TTC549 (cell line): ENCODE results near the gene LMNB1.

Experiments
- FAIRE-seq: peaks from 2 replicates; lab custom pipeline; 2012; peaks lifted over from hg19 to GRCh38; lab: Jason Lieb, UNC

LMNB1 gene

DNA sequence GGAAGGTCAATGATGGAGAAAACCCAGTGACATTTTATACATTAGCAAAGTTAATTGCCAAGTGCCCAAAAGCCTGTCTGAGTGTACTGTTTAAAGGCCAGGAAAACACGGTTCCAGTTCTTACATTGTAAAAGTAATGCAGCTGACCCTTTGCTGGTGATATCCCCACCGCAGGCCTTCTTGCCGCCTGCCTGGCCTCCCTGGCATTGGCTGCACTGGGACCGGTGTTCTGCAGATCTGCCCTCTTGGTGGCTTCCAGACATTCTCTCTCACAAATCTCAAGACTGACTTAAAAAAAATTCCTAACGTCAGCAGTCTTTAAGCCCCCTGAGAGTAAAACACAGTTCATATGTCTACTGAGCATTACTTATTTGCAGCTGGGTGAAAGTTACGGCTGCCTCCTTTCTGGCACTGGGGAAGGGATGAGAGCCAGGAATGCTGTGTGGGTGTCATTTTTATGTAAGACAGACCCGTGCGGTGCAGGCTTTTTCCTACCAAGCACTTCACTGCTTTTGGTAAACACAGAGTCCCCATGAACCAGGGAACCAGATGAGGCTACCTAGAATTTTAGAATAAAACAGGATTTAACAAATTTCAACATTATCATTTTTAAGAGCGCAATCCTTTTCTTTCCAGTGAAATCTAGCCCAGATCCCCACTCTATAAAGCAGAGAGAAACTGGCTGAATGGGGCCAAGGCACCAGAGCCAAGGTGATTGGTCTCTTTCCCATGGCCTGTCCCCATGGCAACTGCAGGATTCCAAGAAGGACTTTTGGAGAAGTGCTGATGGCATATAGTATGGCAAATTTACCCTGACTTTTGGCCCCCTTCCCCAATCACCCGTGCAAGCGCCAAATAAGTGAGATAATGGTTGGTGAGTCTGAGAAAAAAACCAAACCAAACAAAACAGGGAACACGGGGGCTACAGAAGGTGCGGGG, 80.8 kb downstream of the LMNB1 start:
- no peak for FAIRE-seq

DNA sequence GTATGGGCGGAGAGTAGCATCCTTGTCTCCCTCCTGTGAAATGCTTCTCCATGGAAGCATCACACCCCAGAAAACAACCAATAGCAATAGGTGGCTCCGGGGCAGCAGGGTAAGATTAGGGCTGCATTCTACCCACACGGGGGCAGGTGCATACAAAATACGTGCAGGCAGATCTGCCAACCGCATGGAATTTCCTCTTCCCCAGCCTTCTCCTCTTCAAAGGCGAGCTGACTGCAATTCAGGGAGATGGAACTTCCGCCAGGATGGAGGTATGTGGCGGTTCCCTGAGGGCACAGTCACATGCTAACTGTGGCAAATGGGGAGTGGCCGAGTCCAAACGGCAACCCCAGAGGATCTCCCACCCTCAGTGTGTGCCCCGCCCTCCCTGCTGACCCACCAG, 81.5 kb downstream of the LMNB1 start:
- no peak for FAIRE-seq

DNA sequence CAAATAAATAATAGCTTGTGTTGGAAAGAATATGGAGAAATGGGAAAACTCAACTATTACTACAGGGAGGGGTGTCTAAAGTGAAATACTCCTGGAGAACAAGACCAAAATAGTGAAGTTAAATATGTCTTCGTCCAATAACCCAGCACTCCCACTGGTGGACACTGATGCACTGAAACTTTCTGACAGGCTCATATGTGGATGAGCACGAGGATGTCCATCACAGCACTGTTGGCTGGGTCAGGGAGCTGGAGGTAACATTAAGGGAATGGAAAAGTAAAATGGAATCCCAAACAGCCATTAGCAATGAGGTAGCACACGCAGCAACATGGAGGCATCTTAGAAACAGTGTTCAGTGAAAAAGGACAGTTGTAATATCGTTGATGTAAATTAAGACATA, 86.5 kb downstream of the LMNB1 start:
- no peak for FAIRE-seq

DNA sequence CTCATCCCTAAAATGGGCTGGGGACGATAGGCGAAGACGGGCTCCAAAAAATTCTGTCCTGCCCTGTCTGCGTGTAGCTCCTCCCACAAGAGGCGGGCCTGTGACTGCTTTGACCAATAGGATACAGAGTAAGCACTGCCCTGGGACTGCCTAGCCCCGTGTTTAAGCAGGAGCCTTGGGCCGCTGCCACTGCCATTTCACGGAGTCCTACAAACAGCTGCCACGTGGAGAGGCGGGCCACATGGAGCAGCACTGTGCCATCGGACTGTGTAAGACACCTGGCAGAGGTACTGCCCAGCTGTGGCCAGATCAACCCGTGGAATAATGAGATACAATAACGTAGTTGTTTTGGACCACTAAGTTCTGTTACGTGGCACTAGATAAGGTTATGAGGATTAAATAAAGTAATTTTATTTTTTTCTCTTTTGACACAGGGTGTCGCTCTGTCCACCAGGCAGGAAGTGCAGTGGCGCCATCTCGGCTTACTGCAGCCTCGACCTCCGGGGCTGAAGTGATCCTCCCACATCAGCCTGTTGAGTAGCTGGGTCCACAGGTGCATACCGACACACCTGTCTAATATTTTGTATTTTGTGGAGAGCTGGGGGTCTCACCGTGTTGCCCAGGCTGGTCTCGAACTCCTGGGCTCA, 87.2 kb downstream of the LMNB1 start:
- FAIRE-seq = no peak

DNA sequence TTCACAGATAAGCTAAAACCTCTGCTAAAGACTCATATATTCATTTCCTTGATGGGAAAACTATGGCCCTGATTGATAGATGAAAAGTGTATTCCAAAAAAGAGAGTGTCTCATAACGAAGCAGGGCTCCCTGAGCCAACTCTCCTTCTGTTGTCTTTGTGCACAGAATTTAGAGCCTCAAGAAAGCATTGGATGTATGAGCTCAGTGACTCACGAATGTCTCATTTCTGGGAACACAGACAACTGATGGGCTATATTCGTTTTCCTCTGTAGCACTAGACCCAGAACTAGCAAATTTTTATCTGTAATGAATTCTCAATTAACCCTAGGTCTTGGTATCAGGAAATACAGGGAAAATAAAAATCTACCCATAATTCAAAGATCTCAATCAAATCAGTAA, 88.4 kb downstream of the LMNB1 start:
- FAIRE-seq = no peak

DNA sequence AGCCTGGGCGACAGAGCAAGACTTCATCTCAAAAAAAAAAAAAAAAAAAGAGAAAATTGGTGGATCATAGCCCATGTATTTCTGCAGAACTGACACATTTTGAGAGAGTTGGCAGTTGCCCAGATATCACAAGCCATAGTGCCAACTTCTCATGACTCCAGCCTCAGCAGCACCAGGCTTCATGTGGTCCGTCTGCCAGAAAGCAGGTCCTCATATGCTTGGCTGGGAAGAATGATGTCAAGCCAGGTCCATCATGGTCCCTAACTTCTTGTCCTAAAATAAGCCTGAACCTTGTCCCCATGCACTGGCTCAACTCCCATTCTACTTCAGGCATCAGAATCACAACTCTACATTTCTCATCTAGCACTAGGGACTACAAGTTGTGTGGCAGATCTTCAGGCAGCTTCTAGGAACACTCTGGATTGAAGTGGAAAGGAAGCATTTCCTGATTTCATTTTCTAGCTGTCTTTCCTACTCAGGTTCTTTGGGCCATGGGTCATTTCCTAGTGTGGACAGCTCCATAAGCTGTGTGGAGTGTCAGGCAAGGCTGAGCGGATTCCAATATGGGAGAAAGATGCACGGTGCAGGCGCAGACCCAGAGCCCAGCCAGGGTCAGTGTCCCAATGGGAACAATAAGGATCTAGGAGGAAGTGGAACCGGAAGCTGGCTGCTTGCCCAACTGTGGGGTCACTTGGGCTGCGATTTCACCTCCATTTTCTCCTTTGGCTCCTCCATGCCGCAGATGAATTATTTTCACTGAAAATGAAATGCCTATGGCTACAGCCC, 90.1 kb downstream of the LMNB1 start:
- FAIRE-seq = no peak

DNA sequence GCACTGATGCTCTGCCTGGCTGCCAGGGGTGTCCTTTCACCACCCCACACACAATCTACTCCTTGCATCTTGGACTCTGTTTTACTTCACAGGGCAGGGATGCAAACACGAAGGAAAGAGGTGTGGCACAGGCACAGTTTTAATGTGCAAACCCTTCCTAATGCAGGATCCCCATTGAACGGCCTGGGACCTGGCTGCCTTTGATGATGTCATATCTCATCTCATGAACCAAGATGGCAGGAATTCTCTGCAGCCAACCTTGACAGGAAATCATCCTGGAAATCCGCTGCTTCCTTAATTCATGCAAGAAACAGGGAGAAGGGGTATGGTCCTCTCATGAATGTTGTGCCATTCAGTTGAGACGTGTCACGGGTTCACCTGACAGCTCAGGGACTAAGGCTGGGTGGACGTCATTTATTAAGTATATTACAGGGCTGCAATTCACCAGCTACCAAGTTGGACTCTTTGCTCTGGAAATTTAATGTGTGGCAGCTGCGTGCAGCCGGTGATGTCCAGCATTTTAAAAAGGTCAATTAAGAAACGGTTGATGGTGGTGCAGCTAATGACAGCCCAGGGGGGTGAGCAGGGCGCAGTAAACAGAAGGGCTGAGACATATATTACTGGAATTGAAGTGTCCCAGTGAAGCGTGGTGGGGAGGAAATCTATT, 91.5 kb downstream of the LMNB1 start:
- no peak for FAIRE-seq

DNA sequence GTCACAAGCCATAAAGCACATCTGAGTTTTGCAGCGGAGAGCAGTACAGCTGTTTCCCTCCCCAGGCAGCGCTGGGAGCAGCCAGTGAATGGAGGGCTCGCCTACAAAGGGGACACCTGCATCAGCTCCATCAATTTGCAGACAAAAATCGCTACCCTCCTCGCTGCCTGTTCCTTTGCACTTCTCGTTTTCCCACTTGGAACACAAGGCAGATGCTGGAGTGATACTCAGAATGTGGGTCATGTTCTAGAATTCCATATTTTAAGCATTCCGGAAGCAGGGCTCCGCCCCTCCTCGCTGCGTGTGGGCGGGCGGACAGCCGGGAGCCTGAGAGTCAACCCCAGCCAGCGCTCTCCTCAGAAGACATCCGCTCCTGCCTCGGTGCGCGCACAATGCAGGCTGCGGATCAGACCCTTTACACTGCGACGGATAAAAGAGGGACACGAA, 92.1 kb downstream of the LMNB1 start:
- no peak for FAIRE-seq

DNA sequence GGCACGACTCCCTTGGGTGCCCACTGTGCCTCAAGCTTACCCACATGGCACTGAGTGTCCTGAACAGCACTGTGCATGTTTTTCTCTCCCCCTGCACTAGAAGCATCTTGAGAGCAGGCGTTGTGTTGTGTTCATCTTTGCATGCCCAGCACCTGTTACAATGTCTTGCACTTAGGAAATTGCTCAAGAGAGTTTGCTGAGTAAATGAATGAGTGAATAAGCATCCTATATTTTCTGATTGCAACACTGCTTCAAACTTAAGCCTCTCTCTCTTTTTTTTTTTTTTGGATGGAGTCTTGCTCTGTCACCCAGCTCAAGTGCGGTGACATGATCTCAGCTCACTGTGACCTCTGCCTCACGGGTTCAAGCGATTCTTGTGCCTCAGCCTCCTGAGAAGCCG, 94.5 kb downstream of the LMNB1 start:
- no peak for FAIRE-seq

DNA sequence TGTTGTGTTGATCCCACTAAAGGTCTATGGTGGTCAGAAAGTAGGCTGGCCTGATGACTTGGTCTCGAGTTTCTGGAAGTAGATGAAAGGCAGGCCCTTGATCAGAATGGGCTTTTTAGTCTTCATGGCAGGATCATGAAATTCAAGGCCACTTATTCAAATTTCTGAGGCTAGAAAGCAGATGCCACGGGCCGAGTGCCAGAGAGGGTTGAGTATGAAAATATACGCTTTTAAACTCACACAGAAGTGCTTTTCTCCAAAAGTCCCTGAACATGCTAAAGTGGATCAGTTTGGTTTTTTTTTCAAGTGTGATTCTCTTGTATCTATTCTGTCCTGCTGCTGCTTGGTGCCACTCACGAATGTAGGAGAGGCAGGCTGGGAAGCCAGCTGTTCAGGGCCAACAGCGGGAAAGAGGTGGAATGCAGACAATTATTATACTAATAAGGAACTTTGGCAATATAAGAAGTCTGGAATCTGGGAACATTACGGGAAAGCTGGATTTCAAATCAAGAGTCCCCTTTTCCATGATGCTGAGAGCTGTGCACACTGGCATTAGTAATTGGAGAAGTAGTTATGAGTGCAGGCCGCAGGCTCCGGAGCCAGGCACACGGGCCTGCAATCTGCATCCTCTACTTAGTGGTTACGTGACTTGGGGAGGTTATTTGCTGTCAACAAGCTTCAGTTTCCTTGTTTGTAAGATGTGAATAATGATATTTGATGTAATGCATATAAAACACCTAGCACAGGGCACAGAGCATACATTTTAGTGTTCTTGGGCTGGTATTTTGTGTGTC, 95.8 kb downstream of the LMNB1 start:
- no peak for FAIRE-seq

DNA sequence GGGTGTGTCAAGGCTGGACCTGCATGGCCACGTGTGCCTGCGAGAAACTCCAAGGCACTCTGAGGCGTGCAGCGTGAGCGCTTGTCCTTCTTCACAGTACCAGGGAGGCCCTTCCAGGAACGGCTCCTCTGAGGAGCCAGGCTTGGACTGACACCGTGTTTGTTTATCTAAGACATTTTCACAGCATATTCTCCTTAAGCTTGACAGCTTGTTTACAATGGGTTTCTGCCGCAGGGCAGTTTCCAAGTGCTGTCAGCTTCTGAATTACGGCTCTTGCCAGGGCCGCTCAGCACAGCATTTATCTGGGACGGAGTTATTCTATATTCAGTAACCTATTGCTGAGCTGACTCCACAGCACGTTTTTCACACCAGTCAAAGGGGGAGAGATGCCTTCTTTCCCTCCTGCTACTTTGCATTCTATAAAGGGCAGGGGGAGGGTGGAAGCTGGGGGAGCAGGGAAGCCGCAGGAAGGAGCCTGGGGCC, 98.4 kb downstream of the LMNB1 start:
- FAIRE-seq = no peak

DNA sequence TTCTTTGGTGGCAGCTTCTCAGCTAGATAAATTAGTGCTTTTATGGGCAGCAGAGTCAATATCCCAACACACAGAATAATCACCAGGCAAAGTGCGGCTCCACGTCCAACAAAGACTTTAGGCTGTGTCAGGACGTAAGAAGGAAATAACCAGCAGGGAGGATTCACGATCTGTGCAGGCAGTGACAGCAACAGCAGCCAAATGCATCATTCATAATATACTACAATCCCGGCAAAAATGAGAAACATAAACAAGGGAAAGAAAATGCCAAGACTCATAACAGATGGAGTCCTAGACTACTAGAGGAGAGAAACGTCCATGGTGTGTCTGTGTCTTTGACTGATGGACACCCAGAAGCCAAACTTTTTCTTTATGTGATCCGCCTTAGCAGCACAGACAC, 100.7 kb downstream of the LMNB1 start:
- no peak for FAIRE-seq

DNA sequence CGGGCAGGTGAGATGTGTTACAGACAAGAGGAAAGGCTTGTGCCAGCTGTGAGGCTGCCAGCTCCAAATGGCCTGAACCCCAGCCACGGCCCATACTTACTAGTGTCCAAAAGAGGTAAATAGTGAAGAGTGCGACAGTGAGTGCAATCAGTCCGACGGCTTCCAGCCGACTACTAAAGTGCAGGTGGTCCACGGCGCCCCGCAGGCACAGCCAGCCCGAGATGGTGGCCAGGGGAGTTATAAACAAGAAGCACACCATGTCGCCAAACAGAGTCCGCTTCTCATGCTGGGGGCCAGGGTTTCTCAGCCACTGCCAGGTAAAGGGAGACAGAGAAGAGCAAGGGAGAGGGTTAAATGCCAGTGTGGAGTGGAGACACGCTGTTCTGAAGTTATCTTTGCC, 101.1 kb downstream of the LMNB1 start:
- no peak for FAIRE-seq

DNA sequence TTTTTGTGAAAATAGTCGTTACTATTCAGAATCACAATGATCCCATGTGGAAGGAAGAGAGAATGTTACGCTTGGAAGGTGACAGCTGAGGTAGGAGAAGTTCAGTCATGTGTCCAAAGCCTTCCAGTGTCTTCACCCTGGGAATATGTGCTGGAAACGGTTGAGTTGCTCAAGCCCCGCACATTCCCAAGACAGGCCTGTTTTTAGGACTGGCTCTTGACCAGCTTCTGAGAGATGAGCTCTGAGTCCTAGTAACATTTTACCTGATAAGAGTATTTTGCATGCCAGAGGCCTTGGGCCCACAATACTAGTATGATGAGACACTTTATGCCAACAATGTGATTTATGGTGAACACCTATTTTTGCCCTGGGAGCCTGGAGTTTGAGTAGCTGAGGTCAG, 101.7 kb downstream of the LMNB1 start:
- no peak for FAIRE-seq

DNA sequence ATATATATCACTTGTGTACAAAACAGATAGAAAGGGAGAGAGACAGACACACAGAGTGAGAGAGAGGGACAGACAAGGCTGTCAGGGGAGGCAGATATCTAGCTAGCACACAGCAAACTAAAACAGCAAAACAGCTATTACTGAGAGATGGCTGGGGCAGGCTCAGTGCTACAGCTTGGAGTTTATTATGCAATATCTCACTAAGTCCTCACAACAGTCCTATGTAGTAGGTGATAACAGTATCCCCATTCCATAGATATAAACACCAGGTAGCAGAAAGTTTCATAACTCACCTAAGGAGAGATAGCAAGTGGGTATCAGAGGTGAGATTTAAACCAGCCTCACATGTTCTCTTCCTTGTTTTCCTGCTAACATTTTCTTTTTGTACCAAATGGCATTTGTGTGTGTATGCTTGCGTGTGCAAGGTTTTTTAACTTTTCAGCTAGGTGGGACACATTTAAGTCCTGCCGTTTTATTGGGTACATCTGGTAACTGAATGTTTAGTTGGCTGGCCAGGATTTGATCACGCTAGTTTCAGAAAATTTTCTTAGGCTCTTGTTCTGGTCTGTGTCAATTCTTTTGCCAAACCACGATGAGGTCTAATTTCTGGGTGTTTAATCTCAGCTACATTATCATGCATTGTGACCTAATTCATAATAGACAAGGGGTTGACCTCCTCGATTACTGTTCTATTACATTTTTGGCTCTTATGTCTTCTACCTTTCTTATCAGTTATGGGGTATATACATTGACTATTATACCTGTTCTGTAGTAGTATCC, 105.1 kb downstream of the LMNB1 start:
- no peak for FAIRE-seq

DNA sequence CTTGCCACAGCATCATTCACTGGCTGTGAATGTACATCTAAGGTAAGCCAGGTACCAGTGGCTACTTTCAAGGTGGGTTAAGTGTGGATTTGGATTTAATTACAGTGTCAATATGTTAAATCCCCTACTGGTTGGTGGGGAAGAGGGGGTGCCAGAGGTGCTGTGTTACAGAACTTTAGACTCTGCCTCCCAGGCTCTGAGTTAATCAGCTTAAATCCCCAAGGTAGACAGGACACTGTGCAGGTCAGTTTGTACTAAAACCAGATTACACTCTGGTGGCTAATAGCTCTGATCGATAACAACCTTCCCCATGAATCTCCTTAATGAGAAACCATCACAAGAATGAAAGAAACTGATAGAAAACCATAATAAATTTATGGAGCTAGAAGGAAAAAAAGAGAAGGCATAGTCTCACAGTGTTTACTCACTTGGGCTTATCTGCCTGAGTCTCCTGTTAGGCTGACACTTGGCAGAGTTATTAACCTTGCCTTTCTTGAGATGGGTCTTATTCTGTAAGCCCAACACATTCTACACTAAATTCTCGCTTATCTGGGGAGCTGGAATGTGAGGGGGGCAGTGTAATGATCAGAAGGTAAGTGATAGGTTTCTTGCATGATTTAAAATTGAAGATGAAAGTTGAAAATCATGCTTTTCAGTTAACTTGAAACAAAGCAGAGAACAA, 106.8 kb downstream of the LMNB1 start:
- no peak for FAIRE-seq

DNA sequence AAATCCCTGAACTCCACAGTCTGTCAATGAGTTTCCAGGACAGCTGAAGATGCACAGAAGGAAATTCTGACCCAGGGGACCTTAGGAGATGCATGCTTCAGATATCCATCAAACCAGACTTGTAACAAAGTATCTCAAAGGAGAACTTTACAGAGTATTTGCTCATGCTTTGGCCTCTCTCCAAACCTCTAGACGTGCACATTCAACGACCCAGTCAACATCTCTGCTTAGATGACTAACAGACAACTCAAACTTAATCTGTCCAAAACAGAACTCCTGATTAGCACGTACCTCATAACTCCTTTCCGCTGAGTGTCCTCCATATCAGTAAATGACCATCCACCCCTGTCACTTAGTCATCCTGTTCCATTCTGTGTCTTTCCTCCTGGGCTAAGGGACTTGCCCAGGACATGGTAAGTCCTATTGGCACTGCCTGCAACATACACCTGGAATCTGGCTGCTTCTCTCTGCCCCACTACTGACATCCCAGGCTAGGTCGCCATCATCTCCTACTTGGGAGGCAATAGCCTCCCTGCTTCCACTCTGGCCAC, 107.4 kb downstream of the LMNB1 start:
- no peak for FAIRE-seq
